Lower leg skin (tissue), 3 donors: ENCODE data around the gene CPT2.

Source experiments
- CTCF ChIP-seq, 3 donors: fragments of 450-650 bp; IDR thresholded peaks; one replicate each; pipeline ENCODE4 v1.5.1; 2016; ENCODE audit warnings: antibody characterized with exemption in 3 of 3, mild to moderate bottlenecking in 3 of 3, moderate library complexity in 2 of 3
- POLR2A ChIP-seq, 2 donors: fragments of 450-650 bp; IDR thresholded peaks; one replicate each; pipeline ENCODE4 v1.6.1; 2016 to 2017; ENCODE audit warnings: antibody characterized with exemption in 2 of 2, mild to moderate bottlenecking in 1 of 2, moderate library complexity in 1 of 2

DNA sequence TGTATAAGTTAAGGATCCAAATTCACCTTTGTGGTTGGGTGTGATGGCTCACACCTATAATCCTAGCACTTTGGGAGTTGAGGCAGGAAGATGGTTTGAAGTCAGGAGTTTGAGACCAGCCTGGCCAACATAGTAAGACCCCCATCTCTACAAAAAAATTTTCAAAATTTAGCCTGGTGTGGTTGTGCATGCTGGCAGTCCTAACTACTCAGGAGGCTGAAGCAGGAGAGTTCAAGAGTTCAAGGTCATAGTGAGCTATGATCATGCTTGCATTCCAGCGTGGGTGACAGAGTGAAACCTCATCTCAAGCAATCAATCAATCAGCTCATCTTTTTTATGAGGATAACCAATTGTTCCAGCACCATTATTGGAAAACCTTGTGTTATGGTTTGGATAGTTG, 37.7 kb upstream of the CPT2 start:
- no peak for TF ChIP-seq CTCF (IDR thresholded peaks at IDR 0.05)
- no peak for TF ChIP-seq POLR2A (IDR thresholded peaks at IDR 0.05)
